K562 (cell line): Measurements from ENCODE around the gene IL4R. TPM values are rescaled to one million over a fixed set of nuclear protein-coding genes. Genes with fewer than 3 reads are reported as not detected.

Experiments
- ATAC-seq: fragments of 200-7000 bp; cut with Tn5 transposase; 3 replicates; pipeline ENCODE4 v1.9.1; 2020; ENCODE audit warnings: moderate library complexity
- BruUV-seq: library from RNA; stranded (reverse); fragments of 400-500 nt; replicated peaks from 2 replicates; lab custom pipeline; 2021; lab: Mats Ljungman, UMichigan
- CTCF ChIA-PET: fragments of 300-600 bp; formaldehyde crosslinking; extraction: SDS; loops from one replicate; lab custom pipeline; 2021; ENCODE audit warnings: low intra/inter-chr PET ratio; lab: Yijun Ruan, JAX
- POLR2A ChIA-PET: fragments of 300-600, 350-650 bp; sonication (Branson Sonifier 250); formaldehyde crosslinking; extraction: SDS; loops from one replicate; lab custom pipeline; 2021; ENCODE audit warnings: antibody characterized with exemption, inconsistent platforms; lab: Yijun Ruan, JAX
- DNase-seq, 4 experiments: peaks; one replicate each; pipeline versions ENCODE4 v3.0.0 to v3.0.0-alpha.2; 2011 to 2018; ENCODE audit warnings: low spot score in 3 of 4, mixed read lengths in 3 of 4; ENCODE audit errors: extremely low read depth in 1 of 4
- FAIRE-seq: peaks from 2 replicates; lab custom pipeline; 2011; peaks lifted over from hg19 to GRCh38; lab: Jason Lieb, UNC
- H2AFZ ChIP-seq: 2 replicates; pipeline ENCODE4 v1.6.0; 2011; ENCODE audit warnings: low read depth, low read length, control low read depth, inconsistent platforms
- H3K27ac ChIP-seq: fragments of 200-600 bp; 3 replicates; pipeline ENCODE4 v1.8.0; 2011; ENCODE audit warnings: low read depth, mild to moderate bottlenecking, control low read depth, inconsistent platforms, low read length, moderate library complexity, mixed read lengths; ENCODE audit errors: extremely low read depth
- H3K27me3 ChIP-seq, 2 experiments: fragments of 300-600 bp in 1 of 2; 2 replicates in 1 of 2; 3 replicates in 1 of 2; pipeline versions ENCODE4 v1.6.0 to v1.8.0; 2011; ENCODE audit warnings: inconsistent platforms in 2 of 2, low read length in 2 of 2, mild to moderate bottlenecking in 1 of 2, mixed read lengths in 1 of 2, moderate library complexity in 1 of 2; ENCODE audit not compliant: control insufficient read depth in 2 of 2, insufficient read depth in 2 of 2
- H3K36me3 ChIP-seq: fragments of 300-600 bp; 3 replicates; pipeline ENCODE4 v1.8.0; 2011; ENCODE audit warnings: mild to moderate bottlenecking, low read length, inconsistent platforms; ENCODE audit not compliant: control insufficient read depth, insufficient read depth
- H3K4me1 ChIP-seq, 2 experiments: fragments of 200-600 bp in 1 of 2; replicated peaks in 1 of 2; 2 replicates in 1 of 2; 3 replicates in 1 of 2; pipeline versions ENCODE4 v1.5.1 to v1.8.0; 2011; ENCODE audit warnings: inconsistent platforms in 2 of 2, low read length in 2 of 2, mild to moderate bottlenecking in 1 of 2, mixed read lengths in 1 of 2, moderate library complexity in 1 of 2; ENCODE audit not compliant: control insufficient read depth in 2 of 2, insufficient read depth in 2 of 2
- H3K4me2 ChIP-seq: 2 replicates; pipeline ENCODE4 v1.6.1; 2011; ENCODE audit warnings: low read length, control low read depth, inconsistent platforms, mixed read lengths; ENCODE audit not compliant: insufficient read depth
- H3K4me3 ChIP-seq: fragments of 200-600 bp; sonication (generic), shearing (Covaris generic); 2 replicates; pipeline ENCODE4 v1.5.1; 2016; ENCODE audit warnings: control low read depth, inconsistent platforms
- H3K79me2 ChIP-seq: fragments of 200-600 bp; 3 replicates; pipeline ENCODE4 v1.8.0; 2011; ENCODE audit warnings: low read length, inconsistent platforms; ENCODE audit not compliant: control insufficient read depth, insufficient read depth
- H3K9ac ChIP-seq, 2 experiments: 2 replicates each; pipeline versions ENCODE4 v1.6.0 to v1.6.1; 2011; ENCODE audit warnings: low read depth in 2 of 2, low read length in 2 of 2, control low read depth in 1 of 2, inconsistent platforms in 1 of 2, mild to moderate bottlenecking in 1 of 2, mixed read lengths in 1 of 2; ENCODE audit not compliant: insufficient read depth in 1 of 2
- H3K9me1 ChIP-seq: one replicate; pipeline ENCODE4 v1.6.0; 2011; ENCODE audit warnings: inconsistent platforms, mild to moderate bottlenecking, low read length, moderate library complexity; ENCODE audit not compliant: control insufficient read depth, insufficient read depth
- H3K9me3 ChIP-seq: replicated peaks from 2 replicates; pipeline ENCODE4 v1.5.1; 2011; ENCODE audit warnings: low read depth, low read length, inconsistent platforms; ENCODE audit not compliant: control insufficient read depth, insufficient read depth
- H4K20me1 ChIP-seq: replicated peaks from 2 replicates; pipeline ENCODE4 v1.6.1; 2011; ENCODE audit warnings: low read length, inconsistent platforms, mixed read lengths; ENCODE audit not compliant: control insufficient read depth, insufficient read depth
- CBFA2T3 ChIP-seq: fragments of 450-650 bp; IDR thresholded peaks from 2 replicates; pipeline ENCODE4 v1.6.1; 2017
- CEBPB ChIP-seq: fragments of 450-650 bp; IDR thresholded peaks from 2 replicates; pipeline ENCODE4 v1.6.1; 2016; ENCODE audit warnings: missing genetic modification characterization, missing compliant biosample characterization
- NEUROD1 ChIP-seq: fragments of 150-350 bp; IDR thresholded peaks from 2 replicates; pipeline ENCODE4 v1.6.1; 2014; ENCODE audit warnings: borderline replicate concordance, low read length, low read depth; ENCODE audit not compliant: partially characterized antibody
- POLR3A ChIP-seq: IDR thresholded peaks from 2 replicates; pipeline ENCODE4 v1.6.1; 2011; ENCODE audit warnings: borderline replicate concordance, mild to moderate bottlenecking, moderate library complexity; ENCODE audit not compliant: insufficient read length, insufficient read depth; ENCODE audit errors: extremely low read depth
- ZNF121 ChIP-seq: sonication (generic); formaldehyde crosslinking; conservative IDR thresholded peaks from 2 replicates; pipeline ENCODE4 v1.8.0; 2022; ENCODE audit warnings: missing genetic modification reagents
- WGBS: fragments of 100-300 bp; shearing (Covaris generic); methylation state at CpG from one replicate; pipeline ENCODE4 v1.1.6; 2016; ENCODE audit warnings: low coverage, mixed read lengths; ENCODE audit not compliant: insufficient coverage; ENCODE audit errors: missing lambda C conversion rate; 5-methylcytosine and 5-hydroxymethylcytosine counted together
- in situ Hi-C: fragments of 300-500 bp; cut with MboI; formaldehyde crosslinking; loops from 4 replicates; pipeline ENCODE4 v1.15.0; 2018; ENCODE audit warnings: inconsistent platforms, mixed read lengths
- intact Hi-C: fragments of 100-400 bp; cut with micrococcal nuclease; formaldehyde crosslinking; loops from 2 replicates; pipeline ENCODE4 v1.14.2; 2022
- polyA plus RNA-seq, 8 experiments: library from polyadenylated mRNA; depleted of rRNA in 4 of 8; stranded (reverse) in 5 of 8; unstranded in 3 of 8; fragments of >200 nt; fragmentation: Nextera tagmentation in 2 of 8; fragmentation: Illumina TruSeq in 1 of 8; extraction: Ambion mirVana in 2 of 8; extraction: Trizol in 1 of 8; gene quantifications; 2 replicates each; pipeline versions ENCODE4 v1.2.1 to v1.2.3, GENCODE V29; 2011 to 2014; ENCODE audit warnings: inconsistent platforms in 1 of 8, missing spikeins in 1 of 8
- total RNA-seq, 7 experiments: library from RNA; depleted of rRNA in 6 of 7; stranded (reverse); fragments of >200 nt in 6 of 7; fragmentation: Illumina TruSeq in 2 of 7; extraction: Trizol in 2 of 7; gene quantifications; 2 replicates each; pipeline versions ENCODE4 v1.2.1 to v1.2.3, GENCODE V29; 2011 to 2021; ENCODE audit warnings: low replicate concordance in 1 of 7

Gene IL4R
- total and polyA plus RNA-seq, 9 of the 15 experiments (the other 6 are each of a cell fraction or from before 2014, with no cell fraction given) = 0.17 to 5.8 (median 3.3) TPM

GRCh38 chr16:27315333-27316037 lies 1.7 kb downstream of the IL4R start:
- no peak overlapping the region for H3K4me2 ChIP-seq
- TF ChIP-seq POLR3A (no peak), CEBPB (tag) (peak; percentile 79), CBFA2T3 (peak; percentile 36; the same call in 1 of the 2 replicates)
- no peaks in the 10 kb centered on the region for H3K79me2 ChIP-seq
- FAIRE-seq (no peak), ATAC-seq (no peak), DNase-seq (peak in 1 of 4 experiments; percentile 13)
- POLR2A ChIA-PET = no interaction called here
- no peak overlapping the region for H2AFZ ChIP-seq
- H3K9me3 ChIP-seq = no peaks in the 10 kb centered on the region
- no peak overlapping the region for H3K4me3 ChIP-seq
- H4K20me1 ChIP-seq = peaks cover 7% of the 10 kb centered on the region; the same call in 1 of the 2 replicates
- no peaks in the 10 kb centered on the region for H3K36me3 ChIP-seq
- CTCF ChIA-PET = no interaction called here
- no peaks in the 10 kb centered on the region for H3K9me1 ChIP-seq
- H3K27ac ChIP-seq = no peak overlapping the region
- in situ Hi-C loops = no loop called here
- WGBS = 12% methylated on average over 9 of the region's 9 CpGs
- intact Hi-C loops = no loop called here
- H3K9ac ChIP-seq = no peak overlapping the region
- H3K4me1 ChIP-seq = peaks cover 4 to 14% of the 10 kb centered on the region in 2 experiments; a peak in 4 of 5 replicates
- TSS peak; percentile 30 for BruUV-seq
- peaks cover 17 to 54% of the 10 kb centered on the region in 2 experiments; a peak in 4 of 5 replicates for H3K27me3 ChIP-seq

- Histone ChIP-seq H2AFZ (no peak overlapping the region), H3K79me2 (no peaks in the 10 kb centered on the region), H3K9ac (no peak overlapping the region), H3K4me1 (peaks cover 4 to 14% of the 10 kb centered on the region in 2 experiments; a peak in 4 of 5 replicates), H3K9me1 (no peaks in the 10 kb centered on the region), H3K4me2 (no peak overlapping the region), H3K4me3 (no peak overlapping the region), H3K27ac (no peak overlapping the region), H3K36me3 (no peaks in the 10 kb centered on the region), H3K9me3 (no peaks in the 10 kb centered on the region), H4K20me1 (peaks cover 7% of the 10 kb centered on the region; the same call in 1 of the 2 replicates), H3K27me3 (peaks cover 13 to 50% of the 10 kb centered on the region in 2 experiments; a peak in 4 of 5 replicates)
- POLR2A ChIA-PET = no interaction called here
- 9% methylated on average over 8 of the region's 8 CpGs for WGBS
- intact Hi-C loops (no loop called here), in situ Hi-C loops (no loop called here)
- TF ChIP-seq NEUROD1 (no peak), ZNF121 (CRISPR knock-in tag) (peak; percentile 76)
- CTCF ChIA-PET = no interaction called here
- DNase-seq (no peak), ATAC-seq (no peak), FAIRE-seq (no peak)
- BruUV-seq = no TSS peak
These were observed 2.4 kb downstream of the IL4R start for GRCh38 chr16:27316038-27316680.
